Large intestine (tissue), 3 donors: ENCODE results near the gene NXN. TPM values are rescaled to one million over a fixed set of nuclear protein-coding genes. Genes with fewer than 3 reads are reported as not detected.
"Not testable (repeated sequence)": the region's sequence is repeated elsewhere in the genome, so short reads cannot be mapped to it uniquely, and the experiment has no call there.

Source experiments
- DNase-seq, 2 donors: peaks; one replicate each; pipeline versions ENCODE4 v3.0.0 to v3.0.0-alpha.2; 2013
- H3K27ac ChIP-seq: one replicate; pipeline ENCODE4 v1.5.1; 2013; ENCODE audit warnings: low read length
- H3K27me3 ChIP-seq: 2 replicates; pipeline ENCODE4 v1.6.1; 2013; ENCODE audit warnings: low read length; ENCODE audit not compliant: control insufficient read depth, insufficient read depth
- H3K36me3 ChIP-seq: 2 replicates; pipeline ENCODE4 v1.6.1; 2013; ENCODE audit warnings: low read length; ENCODE audit not compliant: control insufficient read depth, insufficient read depth
- H3K4me1 ChIP-seq: one replicate; pipeline ENCODE4 v1.6.1; 2013; ENCODE audit warnings: low read length; ENCODE audit not compliant: control insufficient read depth, insufficient read depth
- H3K4me3 ChIP-seq: one replicate; pipeline ENCODE4 v1.5.1; 2013; ENCODE audit warnings: low read length
- H3K9me3 ChIP-seq: one replicate; pipeline ENCODE4 v1.6.1; 2013; ENCODE audit warnings: mild to moderate bottlenecking, low read depth, low read length, moderate library complexity; ENCODE audit not compliant: control insufficient read depth
- WGBS: methylation state at CpG from one replicate; pipeline ENCODE4 v1.1.5; 2013; ENCODE audit warnings: low lambda C conversion rate; ENCODE audit not compliant: insufficient coverage; 5-methylcytosine and 5-hydroxymethylcytosine counted together
- polyA plus RNA-seq: library from polyadenylated mRNA; unstranded; fragments of 120-200 nt; gene quantifications from one replicate; pipeline ENCODE4 v1.2.1, GENCODE V29; 2013

The NXN gene
- polyA plus RNA-seq, 1 donor, result 22.3 TPM

- H3K36me3 ChIP-seq, result peaks cover 79% of the 10 kb centered on the region
Observed at GRCh38 chr17:773467-774312, 205.9 kb downstream of the NXN start.

GRCh38 chr17:773016-773415, 206.6 kb downstream of the NXN start:
- Histone ChIP-seq H3K9me3 (no peaks in the 10 kb centered on the region), H3K36me3 (peaks cover 76% of the 10 kb centered on the region), H3K4me3 (no peak overlapping the region), H3K4me1 (no peaks in the 10 kb centered on the region), H3K27me3 (no peaks in the 10 kb centered on the region), H3K27ac (no peak overlapping the region)
- whole genome bisulfite sequencing, result 94% methylated on average over 3 of the region's 5 CpGs
- no peak for DNase-seq

More at GRCh38 chr17:773467-774312, 205.9 kb downstream of the NXN start:
- no peak overlapping the region for H3K27ac ChIP-seq
- H3K27me3 ChIP-seq, result no peaks in the 10 kb centered on the region
- no peaks in the 10 kb centered on the region for H3K4me1 ChIP-seq
- H3K9me3 ChIP-seq, result no peaks in the 10 kb centered on the region
- WGBS, result 97% methylated on average over 5 of the region's 14 CpGs
- no peak overlapping the region for H3K4me3 ChIP-seq
- DNase-seq, result no peak

- Histone ChIP-seq H3K4me3 (no peak overlapping the region), H3K36me3 (peaks cover 61% of the 10 kb centered on the region), H3K27ac (no peak overlapping the region), H3K9me3 (no peaks in the 10 kb centered on the region), H3K4me1 (no peaks in the 10 kb centered on the region), H3K27me3 (no peaks in the 10 kb centered on the region)
- no peak for DNase-seq
- WGBS, result 100% methylated on average over 1 of the region's 3 CpGs
Observed at GRCh38 chr17:767076-767475, 212.5 kb downstream of the NXN start.

- Histone ChIP-seq H3K36me3 (peaks cover 52% of the 10 kb centered on the region), H3K27ac (no peak overlapping the region)
- WGBS, result 100% methylated on average over 1 of the region's 9 CpGs
Observed at GRCh38 chr17:760371-760770, 219.2 kb downstream of the NXN start.

GRCh38 chr17:759964-760363, 219.6 kb downstream of the NXN start:
- Histone ChIP-seq H3K27ac (no peak overlapping the region), H3K9me3 (no peaks in the 10 kb centered on the region), H3K27me3 (no peaks in the 10 kb centered on the region), H3K4me3 (no peak overlapping the region), H3K36me3 (peaks cover 48% of the 10 kb centered on the region), H3K4me1 (no peaks in the 10 kb centered on the region)
- no CpG with 5 or more reads among the region's 5 CpGs for WGBS
- no peak for DNase-seq

More at GRCh38 chr17:760371-760770, 219.2 kb downstream of the NXN start:
- Histone ChIP-seq H3K4me3 (no peak overlapping the region), H3K27me3 (no peaks in the 10 kb centered on the region), H3K4me1 (no peaks in the 10 kb centered on the region), H3K9me3 (no peaks in the 10 kb centered on the region)
- DNase-seq, result no peak

- H3K4me1 ChIP-seq, H3K4me3 ChIP-seq, H3K27me3 ChIP-seq, H3K27ac ChIP-seq, H3K9me3 ChIP-seq, DNase-seq: not testable (repeated sequence)
- 64% methylated on average over 2 of the region's 15 CpGs for WGBS
- H3K36me3 ChIP-seq, result peaks cover 26% of the 10 kb centered on the region
Observed at GRCh38 chr17:756010-756567, 223.5 kb downstream of the NXN start.

GRCh38 chr17:755319-755961, 224.1 kb downstream of the NXN start:
- not testable (repeated sequence) for H3K9me3 ChIP-seq, H3K27me3 ChIP-seq, H3K4me3 ChIP-seq, H3K27ac ChIP-seq, DNase-seq
- Histone ChIP-seq H3K4me1 (peaks cover 11% of the 10 kb centered on the region), H3K36me3 (peaks cover 21% of the 10 kb centered on the region)
- WGBS, result 100% methylated on average over 2 of the region's 9 CpGs

GRCh38 chr17:753418-753817, 226.2 kb downstream of the NXN start:
- DNase-seq, result no peak
- H3K4me3 ChIP-seq, result no peak overlapping the region
- 93% methylated on average over 6 of the region's 13 CpGs for WGBS

GRCh38 chr17:752620-753219, 226.9 kb downstream of the NXN start:
- Histone ChIP-seq H3K4me3 (peak overlapping the region; percentile 64), H3K27me3 (no peaks in the 10 kb centered on the region), H3K4me1 (peaks cover 13% of the 10 kb centered on the region), H3K36me3 (peaks cover 10% of the 10 kb centered on the region), H3K9me3 (no peaks in the 10 kb centered on the region), H3K27ac (peak overlapping the region; percentile 21)
- peak; percentile 63 to 68 for DNase-seq
- WGBS, result no CpG with 5 or more reads among the region's 43 CpGs

More at GRCh38 chr17:753418-753817, 226.2 kb downstream of the NXN start:
- H3K27ac ChIP-seq, result no peak overlapping the region
- H3K27me3 ChIP-seq, result no peaks in the 10 kb centered on the region
- no peaks in the 10 kb centered on the region for H3K9me3 ChIP-seq
- peaks cover 8% of the 10 kb centered on the region for H3K36me3 ChIP-seq
- peaks cover 13% of the 10 kb centered on the region for H3K4me1 ChIP-seq

GRCh38 chr17:752002-752619, 227.5 kb downstream of the NXN start, which contains the start of gene GEMIN4:
Gene GEMIN4 (minus strand): TSS chr17:752264. CDS start chr17:752142, 122 bp downstream.
- WGBS, result no CpG with 5 or more reads among the region's 87 CpGs
- DNase-seq, result peak; percentile 89 to 92
- peaks cover 16% of the 10 kb centered on the region for H3K36me3 ChIP-seq
- peaks cover 13% of the 10 kb centered on the region for H3K4me1 ChIP-seq
- H3K27me3 ChIP-seq, result no peaks in the 10 kb centered on the region
- H3K9me3 ChIP-seq, result no peaks in the 10 kb centered on the region
- peak within 1 kb of the TSS; percentile 21 for H3K27ac ChIP-seq
- H3K4me3 ChIP-seq, result peak within 1 kb of the TSS; percentile 64
